ENCODE data around the gene ANKRD30A. TPM values are rescaled to one million over a fixed set of nuclear protein-coding genes. Genes with fewer than 3 reads are reported as not detected.

Gene ANKRD30A
- total RNA-seq, 1 donor from 2014 or later, result not detected

DNA sequence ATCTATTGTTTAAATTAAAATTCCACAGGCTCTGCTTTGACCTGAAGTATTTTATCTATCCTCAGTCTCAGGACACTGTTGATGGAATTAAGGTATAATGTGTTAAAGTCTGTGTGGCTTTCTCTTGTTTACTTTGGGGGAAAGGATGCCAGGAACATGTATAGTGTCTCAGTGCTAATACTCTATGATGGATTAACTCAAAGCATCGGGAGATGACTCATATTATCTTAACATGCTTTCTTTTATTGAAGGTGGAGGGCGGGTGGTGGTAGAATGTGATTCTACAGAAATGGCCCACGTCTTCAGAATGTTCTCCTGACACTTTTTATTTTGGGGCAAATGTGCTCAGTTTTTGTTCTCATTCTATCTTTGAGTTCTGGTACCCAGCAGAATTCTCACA is 189.0 kb downstream of the ANKRD30A start:
- DNase-seq (ENCODE audit: extremely low spot score, unreplicated experiment), result no peak
- TF ChIP-seq, protein P1, sequence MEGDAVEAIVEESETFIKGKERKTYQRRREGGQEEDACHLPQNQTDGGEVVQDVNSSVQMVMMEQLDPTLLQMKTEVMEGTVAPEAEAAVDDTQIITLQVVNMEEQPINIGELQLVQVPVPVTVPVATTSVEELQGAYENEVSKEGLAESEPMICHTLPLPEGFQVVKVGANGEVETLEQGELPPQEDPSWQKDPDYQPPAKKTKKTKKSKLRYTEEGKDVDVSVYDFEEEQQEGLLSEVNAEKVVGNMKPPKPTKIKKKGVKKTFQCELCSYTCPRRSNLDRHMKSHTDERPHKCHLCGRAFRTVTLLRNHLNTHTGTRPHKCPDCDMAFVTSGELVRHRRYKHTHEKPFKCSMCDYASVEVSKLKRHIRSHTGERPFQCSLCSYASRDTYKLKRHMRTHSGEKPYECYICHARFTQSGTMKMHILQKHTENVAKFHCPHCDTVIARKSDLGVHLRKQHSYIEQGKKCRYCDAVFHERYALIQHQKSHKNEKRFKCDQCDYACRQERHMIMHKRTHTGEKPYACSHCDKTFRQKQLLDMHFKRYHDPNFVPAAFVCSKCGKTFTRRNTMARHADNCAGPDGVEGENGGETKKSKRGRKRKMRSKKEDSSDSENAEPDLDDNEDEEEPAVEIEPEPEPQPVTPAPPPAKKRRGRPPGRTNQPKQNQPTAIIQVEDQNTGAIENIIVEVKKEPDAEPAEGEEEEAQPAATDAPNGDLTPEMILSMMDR (conservative IDR thresholded peaks at IDR 0.05), result no peak
- Mint-ChIP-seq H3K27ac (no peak overlapping the region), H3K4me1 (ENCODE audit: unreplicated experiment) (no peaks in the 10 kb centered on the region), H3K27me3 (no peaks in the 10 kb centered on the region), H3K4me3 (no peak overlapping the region), H3K36me3 (no peaks in the 10 kb centered on the region), H3K9me3 (peaks cover 6% of the 10 kb centered on the region)

DNA sequence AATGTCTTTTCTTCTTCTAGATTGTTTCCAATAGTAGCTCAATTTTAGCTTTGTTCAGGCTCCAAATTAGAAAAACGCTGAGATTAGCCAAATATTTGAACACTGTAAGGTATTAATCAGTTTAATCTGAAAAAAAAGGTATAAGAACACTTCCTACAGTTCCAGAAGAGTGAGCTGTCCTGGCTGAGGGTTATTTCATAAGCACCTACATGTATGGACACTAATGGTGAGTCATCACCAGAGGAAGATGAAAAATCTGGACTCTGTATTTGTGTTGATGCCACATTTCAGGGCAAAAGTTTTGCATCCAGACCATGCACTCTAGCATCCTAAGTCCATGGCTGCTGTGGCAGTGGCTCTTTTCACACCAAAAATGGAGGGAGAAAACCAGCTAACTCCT is 189.5 kb downstream of the ANKRD30A start:
- DNase-seq (ENCODE audit: extremely low spot score, unreplicated experiment), result no peak
- Mint-ChIP-seq H3K4me3 (no peak overlapping the region), H3K9me3 (peaks cover 6% of the 10 kb centered on the region), H3K27me3 (no peaks in the 10 kb centered on the region), H3K27ac (no peak overlapping the region), H3K36me3 (no peaks in the 10 kb centered on the region), H3K4me1 (ENCODE audit: unreplicated experiment) (no peaks in the 10 kb centered on the region)
- TF ChIP-seq, protein P1 (conservative IDR thresholded peaks at IDR 0.05), result no peak

DNA sequence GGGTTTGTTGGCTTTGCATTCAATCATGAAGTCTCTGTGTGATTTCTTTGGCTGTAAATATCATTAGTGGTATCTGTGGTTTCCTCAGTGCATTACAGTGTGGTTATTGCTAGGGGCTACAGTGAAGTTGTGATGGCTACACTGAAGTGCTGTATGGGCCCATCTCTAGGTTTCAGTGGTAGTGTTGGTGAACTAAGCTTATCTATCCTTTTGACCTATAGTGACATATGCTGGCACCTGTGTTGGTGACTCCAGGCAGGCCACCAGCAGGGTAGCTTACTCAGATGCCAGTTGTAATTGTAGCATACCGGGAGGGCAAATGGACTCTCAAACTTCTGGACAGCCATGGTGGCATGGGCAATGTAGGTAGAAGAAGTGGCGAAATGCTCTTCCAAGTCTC is 219.0 kb downstream of the ANKRD30A start:
- no peaks in the 10 kb centered on the region for H3K27me3 Mint-ChIP-seq
- H3K27ac Mint-ChIP-seq, result no peak overlapping the region
- H3K4me1 Mint-ChIP-seq (ENCODE audit: unreplicated experiment), result no peaks in the 10 kb centered on the region
- peaks cover 5% of the 10 kb centered on the region for H3K9me3 Mint-ChIP-seq
- no peak overlapping the region for H3K4me3 Mint-ChIP-seq
- H3K36me3 Mint-ChIP-seq, result no peaks in the 10 kb centered on the region
- TF ChIP-seq, protein P1 (conservative IDR thresholded peaks at IDR 0.05), result no peak
- no peak for DNase-seq (ENCODE audit: extremely low spot score, unreplicated experiment)

DNA sequence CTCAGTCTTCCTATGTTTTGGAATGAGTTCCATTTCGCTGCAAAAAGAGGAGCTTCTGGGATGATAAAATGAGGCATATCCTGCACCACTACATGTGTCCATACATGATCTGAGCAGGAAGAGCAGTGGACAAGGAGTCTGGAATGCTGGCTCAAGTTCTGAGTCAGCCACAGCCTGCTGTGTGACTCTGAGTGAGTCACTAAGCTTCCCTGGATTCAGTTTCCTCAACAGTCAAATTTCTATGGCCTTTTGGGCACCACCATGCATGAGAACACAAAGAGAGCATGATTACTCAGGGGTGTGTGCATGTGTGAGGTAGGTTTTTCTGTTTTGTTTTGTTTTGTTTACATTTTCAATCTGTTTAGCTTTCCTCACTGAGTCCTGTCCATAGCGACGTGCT is 254.6 kb downstream of the ANKRD30A start:
- no peak for DNase-seq (ENCODE audit: extremely low spot score, unreplicated experiment)
- H3K36me3 Mint-ChIP-seq, result no peaks in the 10 kb centered on the region
- no peaks in the 10 kb centered on the region for H3K4me1 Mint-ChIP-seq (ENCODE audit: unreplicated experiment)
- no peaks in the 10 kb centered on the region for H3K27me3 Mint-ChIP-seq
- H3K9me3 Mint-ChIP-seq, result peaks cover 20% of the 10 kb centered on the region
- TF ChIP-seq, protein P1 (conservative IDR thresholded peaks at IDR 0.05), result no peak
- H3K4me3 Mint-ChIP-seq, result no peak overlapping the region
- H3K27ac Mint-ChIP-seq, result no peak overlapping the region

DNA sequence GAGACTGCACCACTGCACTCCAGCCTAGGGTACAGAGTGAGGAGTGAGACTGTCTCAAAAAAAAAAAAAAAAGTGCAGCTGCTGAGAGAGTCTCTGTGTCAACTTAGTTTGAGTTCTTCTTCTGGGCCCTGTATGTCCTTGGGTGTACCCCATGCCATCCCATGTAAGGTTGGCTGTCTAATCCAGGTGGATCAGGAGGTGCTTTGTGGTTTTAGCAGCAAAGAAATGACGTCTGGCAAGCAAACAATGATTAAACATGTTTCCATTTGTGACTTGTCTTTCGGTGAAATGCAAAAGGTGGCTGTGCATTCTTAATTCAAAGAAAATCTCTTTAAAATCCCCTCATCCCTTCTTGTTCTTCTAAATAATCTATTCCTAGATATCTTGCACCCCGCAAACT is 255.9 kb downstream of the ANKRD30A start:
- H3K36me3 Mint-ChIP-seq, result no peaks in the 10 kb centered on the region

More for the DNA sequence above, 255.9 kb downstream of the ANKRD30A start:
- Mint-ChIP-seq H3K4me1 (ENCODE audit: unreplicated experiment) (no peaks in the 10 kb centered on the region), H3K27ac (no peak overlapping the region), H3K9me3 (peaks cover 19% of the 10 kb centered on the region), H3K4me3 (no peak overlapping the region), H3K27me3 (no peaks in the 10 kb centered on the region)
- DNase-seq (ENCODE audit: extremely low spot score, unreplicated experiment), result no peak
- TF ChIP-seq, protein P1 (conservative IDR thresholded peaks at IDR 0.05), result no peak
